ENCODE data around the gene C6orf47.
A peak's percentile ranks its signal among the peaks of the same experiment; 100 is the strongest.

Gene C6orf47

GRCh38 chr6:31687860-31688693 is 27.5 kb upstream of the C6orf47 start:
- no peak for DNase-seq (ENCODE audit: low spot score)

GRCh38 chr6:31687321-31687720 is 26.7 kb upstream of the C6orf47 start:
- DNase-seq (ENCODE audit: low spot score), result no peak

DNA sequence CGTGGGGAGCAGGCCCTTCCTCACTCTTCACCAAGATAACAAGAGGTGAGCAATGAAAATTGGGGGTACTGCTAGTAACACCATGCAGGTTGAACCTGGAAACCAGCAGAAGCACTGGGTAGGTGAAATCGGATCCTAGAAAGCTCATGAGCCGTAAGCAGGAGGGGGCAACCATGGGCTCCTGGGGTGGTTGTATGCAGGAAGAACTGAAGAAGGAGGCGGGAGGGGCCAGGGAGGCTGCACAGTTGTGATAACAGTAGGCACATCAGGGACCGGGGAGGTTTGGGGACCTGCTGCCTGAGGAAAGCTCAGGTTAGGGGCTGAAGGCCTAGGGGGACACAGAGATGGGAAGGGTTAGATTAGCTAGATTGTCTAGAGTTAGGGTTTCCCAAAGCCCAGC is 25.9 kb upstream of the C6orf47 start:
- DNase-seq (ENCODE audit: low spot score), result no peak

DNA sequence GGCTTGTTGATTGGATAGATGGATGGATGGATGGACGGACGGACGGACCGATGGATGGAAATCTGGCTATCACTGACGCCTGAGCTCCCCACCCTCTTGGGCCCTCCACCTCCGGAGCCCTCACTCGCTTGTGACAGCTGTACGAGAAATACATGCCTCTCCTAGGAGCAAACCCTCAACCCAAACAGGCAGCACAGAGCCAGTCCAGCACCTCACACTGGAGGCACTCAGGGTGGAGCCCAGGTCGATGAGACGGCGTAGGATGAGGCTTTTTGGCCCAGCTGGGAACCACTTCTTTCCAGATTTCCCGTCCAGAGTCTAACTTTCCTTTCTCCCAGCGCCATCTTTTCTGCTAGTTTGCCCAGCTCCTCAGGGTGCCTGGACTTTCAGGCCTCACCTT is 23.0 kb upstream of the C6orf47 start:
- DNase-seq (ENCODE audit: low spot score), result no peak

- DNase-seq (ENCODE audit: low spot score), result peak; percentile 61
Observed at GRCh38 chr6:31681135-31681671, 20.6 kb upstream of the C6orf47 start.

GRCh38 chr6:31680226-31681134 is 19.9 kb upstream of the C6orf47 start, which contains the start of gene LY6G5C:
LY6G5C (minus strand) TSS chr6:31681067; CDS start chr6:31680373, 694 bp downstream.
- DNase-seq (ENCODE audit: low spot score), result no peak

- no peak for DNase-seq (ENCODE audit: low spot score)
Observed at GRCh38 chr6:31677955-31678354, 17.4 kb upstream of the C6orf47 start.

DNA sequence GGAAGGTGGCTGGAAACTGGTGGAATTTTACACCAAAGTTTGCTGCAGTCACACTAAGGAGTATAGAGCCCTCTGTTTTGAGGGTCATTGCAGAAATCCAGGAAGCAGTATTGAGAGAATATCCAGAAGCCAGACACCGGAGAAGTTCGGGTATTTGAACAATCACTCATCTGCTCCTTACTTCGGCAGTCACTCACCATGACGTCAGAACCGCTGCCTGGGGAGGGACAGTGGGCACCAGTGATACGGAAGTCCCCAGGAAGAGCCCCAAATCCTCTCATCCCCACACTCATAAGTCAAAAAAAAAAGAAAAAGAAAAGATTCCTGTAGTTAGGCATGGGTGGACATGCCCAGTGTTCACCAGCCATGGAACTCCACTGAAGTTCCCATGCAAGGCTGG is 16.3 kb upstream of the C6orf47 start:
- no peak for DNase-seq (ENCODE audit: low spot score)

DNA sequence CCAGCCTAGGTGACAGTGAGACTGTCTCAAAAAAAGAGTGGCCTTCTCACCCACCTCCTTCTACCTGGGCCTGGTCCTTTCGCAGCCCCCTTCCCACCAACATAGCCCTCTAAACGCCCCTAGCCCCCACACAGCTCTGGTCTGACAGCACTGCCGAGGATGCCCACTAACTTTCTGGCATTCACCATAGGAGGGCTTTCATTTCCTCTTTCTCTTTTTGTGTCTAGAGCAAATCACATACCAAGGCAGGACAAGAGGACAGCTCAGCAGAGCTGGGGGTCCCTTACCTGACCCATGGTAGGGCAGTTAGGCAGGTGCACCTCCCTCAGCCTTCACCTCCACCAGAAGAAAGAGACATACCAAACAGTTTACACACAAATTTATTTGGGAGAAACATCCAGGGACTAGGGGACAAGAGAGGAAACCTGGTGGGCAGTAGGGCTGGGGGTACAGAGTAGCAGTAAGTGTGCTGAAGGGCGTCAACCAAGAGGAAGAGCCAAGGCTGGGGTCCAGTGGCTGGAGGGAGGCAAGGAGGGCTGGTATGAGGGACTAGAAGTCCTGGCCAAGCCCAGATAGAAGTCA is 15.8 kb upstream of the C6orf47 start:
- no peak for DNase-seq (ENCODE audit: low spot score)

GRCh38 chr6:31669676-31670075 is 9.1 kb upstream of the C6orf47 start, which contains the start of gene LY6G5B:
LY6G5B (plus strand) TSS chr6:31669976; CDS start chr6:31670951, 975 bp downstream.
- no peak for DNase-seq (ENCODE audit: low spot score)

DNA sequence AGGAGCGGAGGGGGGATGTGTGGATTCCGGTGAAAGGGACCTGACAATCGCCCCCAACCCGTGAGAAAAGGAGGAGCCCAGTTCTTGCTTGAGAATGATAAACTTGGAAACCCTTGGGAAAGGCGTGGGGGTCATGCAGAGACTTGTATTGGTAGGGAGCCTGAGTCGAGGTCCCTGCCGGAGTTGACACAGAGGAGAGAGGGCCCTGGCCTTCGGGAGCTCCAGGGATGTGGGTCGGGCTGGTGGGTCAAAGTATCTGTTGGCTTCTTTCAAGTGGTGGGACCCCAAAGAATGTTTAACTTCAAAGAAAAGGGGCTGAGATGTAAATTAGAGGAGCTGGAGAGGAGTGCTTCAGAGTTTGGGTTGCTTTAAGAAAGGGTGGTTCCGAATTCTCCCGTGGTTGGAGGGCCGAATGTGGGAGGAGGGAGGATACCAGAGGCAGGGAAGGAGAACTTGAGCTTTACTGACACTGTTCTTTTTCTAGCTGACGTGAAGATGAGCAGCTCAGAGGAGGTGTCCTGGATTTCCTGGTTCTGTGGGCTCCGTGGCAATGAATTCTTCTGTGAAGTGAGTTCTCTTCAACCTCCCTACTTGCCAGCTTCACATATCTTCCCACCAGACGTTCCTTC is 5.9 kb upstream of the C6orf47 start:
- DNase-seq (ENCODE audit: low spot score), result no peak

DNA sequence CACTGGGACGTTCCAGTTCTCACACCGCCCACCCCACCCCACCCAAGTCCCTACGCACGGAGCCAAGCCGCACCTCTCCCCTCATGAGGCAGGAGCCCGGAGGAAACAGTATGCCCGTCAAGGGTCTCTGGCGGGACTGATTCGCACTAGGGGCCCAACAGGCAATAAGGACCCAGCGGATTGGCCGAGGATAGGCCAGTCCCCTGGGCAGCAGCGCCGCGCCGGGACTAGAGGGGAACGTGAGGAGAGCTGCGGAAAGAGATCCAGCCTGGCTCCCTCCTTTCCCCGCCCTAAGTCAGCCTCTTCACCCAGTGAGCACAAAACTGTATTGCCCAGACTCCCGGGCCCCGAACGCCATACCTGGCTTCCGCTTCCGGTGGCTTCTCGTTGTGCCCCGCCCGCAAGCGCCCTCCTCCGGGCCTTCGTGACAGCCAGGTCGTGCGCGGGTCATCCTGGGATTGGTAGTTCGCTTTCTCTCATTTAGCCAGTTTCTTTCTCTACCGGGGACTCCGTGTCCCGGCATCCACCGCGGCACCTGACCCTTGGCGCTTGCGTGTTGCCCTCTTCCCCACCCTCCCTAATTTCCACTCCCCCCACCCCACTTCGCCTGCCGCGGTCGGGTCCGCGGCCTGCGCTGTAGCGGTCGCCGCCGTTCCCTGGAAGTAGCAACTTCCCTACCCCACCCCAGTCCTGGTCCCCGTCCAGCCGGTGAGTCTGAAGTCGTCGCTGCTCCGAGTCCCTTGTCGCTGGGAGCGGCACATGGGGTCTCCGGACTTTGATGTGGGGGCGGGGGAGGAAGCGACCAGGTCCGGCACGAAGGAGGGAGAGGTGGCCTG is 5.1 kb upstream of the C6orf47 start, which contains the start of gene CSNK2B:
Gene CSNK2B, plus strand, starts transcription at position 580 of the 836 bp plus-strand sequence. CDS start 752 bp downstream, outside the sequence.
- peak; percentile 97 for DNase-seq (ENCODE audit: low spot score)

GRCh38 chr6:31664790-31665500 is 4.4 kb upstream of the C6orf47 start, which contains the start of gene GPANK1:
GPANK1 (minus strand) TSS chr6:31664997; CDS start chr6:31664478, 519 bp downstream.
- DNase-seq (ENCODE audit: low spot score), result peak; percentile 78

GRCh38 chr6:31663961-31664789 is 3.6 kb upstream of the C6orf47 start:
- DNase-seq (ENCODE audit: low spot score), result no peak

DNA sequence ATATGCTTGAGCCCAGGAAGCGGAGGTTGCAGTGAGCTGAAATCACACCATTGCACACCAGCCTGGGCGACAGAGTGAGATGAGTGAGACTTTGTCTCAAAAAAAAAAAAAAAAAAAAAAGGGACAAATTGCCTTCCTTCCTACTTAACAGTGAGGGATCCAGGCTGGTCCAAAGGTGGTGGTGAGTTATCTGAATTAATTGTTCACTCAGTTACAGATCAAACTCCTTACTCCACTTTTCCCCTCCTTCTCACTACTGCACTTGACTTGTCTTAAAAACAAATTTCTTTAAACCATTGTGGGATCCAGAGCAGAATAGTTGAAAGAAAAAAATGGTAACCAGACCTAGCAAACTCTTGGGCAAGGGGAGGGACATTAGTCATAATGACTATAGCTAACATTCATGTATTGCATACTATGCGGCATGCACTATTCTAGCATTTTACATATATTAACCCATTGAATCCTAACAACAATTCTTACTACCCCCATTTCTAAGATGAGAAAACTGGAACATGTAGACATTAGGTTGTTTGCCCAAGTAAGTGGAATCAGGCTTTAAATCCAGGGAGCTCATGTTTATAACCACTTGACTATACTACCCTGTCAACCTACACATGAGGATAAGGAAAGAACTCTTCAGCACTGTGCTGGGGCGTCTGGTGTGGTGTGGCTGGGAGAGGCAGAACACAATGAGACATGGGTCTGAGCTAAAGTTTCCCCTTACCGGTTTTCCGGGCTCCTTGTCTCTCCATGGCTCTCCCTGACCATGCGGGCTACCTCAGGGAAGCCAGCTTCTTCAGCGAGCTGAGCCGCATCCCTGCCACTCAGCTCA is 2.8 kb upstream of the C6orf47 start:
- no peak for DNase-seq (ENCODE audit: low spot score)

GRCh38 chr6:31662124-31662723 is 1.6 kb upstream of the C6orf47 start:
- DNase-seq (ENCODE audit: low spot score), result no peak

Measured in germinal center (tissue), 1 donor.